ENCODE measurements around the gene PFKP. TPM values are rescaled to one million over a fixed set of nuclear protein-coding genes. Genes with fewer than 3 reads are reported as not detected.

PFKP gene
- total RNA-seq, 1 donor: 111 TPM

DNA sequence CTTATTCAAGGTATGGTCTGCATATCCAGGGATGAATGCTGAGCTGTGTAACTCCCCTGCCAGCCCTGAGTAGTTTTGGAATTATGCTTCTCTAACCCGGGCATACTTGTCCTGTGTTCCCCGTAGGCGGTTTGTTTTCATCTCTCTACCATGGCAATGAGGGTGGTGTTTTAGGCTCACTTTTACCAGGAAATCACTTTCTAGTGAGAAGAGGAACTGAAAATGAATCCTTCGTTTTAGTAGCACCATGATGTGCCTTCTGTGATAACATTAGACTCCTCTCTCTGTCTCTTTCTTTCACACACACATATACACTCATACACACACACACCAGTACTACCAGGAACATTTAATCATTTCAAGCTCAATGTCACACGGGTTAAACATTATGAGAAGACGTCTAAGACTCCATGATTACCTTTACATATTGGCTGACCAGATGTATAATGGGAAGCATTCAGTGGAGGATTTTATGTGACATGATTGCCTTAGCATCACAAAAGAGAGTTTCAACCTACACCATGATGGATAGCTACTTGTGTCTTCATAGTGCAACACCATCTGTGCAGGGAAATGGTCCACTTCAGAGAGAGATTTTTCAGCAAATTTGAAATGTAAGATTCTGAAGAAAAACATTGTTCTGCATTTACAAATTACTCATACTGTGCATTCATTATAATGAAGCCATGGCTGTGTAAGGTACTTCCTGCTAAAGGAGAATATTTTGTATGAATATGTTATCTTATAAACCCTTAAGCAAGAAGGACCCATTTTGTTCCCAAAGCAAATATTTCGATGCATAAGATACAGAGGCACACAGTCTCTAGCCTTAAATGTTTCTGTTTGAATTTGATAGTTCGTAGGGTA is 31.0 kb upstream of the PFKP start:
- no peak for DNase-seq (ENCODE audit: low read depth)
- TF ChIP-seq, protein P1, sequence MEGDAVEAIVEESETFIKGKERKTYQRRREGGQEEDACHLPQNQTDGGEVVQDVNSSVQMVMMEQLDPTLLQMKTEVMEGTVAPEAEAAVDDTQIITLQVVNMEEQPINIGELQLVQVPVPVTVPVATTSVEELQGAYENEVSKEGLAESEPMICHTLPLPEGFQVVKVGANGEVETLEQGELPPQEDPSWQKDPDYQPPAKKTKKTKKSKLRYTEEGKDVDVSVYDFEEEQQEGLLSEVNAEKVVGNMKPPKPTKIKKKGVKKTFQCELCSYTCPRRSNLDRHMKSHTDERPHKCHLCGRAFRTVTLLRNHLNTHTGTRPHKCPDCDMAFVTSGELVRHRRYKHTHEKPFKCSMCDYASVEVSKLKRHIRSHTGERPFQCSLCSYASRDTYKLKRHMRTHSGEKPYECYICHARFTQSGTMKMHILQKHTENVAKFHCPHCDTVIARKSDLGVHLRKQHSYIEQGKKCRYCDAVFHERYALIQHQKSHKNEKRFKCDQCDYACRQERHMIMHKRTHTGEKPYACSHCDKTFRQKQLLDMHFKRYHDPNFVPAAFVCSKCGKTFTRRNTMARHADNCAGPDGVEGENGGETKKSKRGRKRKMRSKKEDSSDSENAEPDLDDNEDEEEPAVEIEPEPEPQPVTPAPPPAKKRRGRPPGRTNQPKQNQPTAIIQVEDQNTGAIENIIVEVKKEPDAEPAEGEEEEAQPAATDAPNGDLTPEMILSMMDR (IDR thresholded peaks at IDR 0.05; ENCODE audit: insufficient read depth, low read length): no peak
- H3K4me3 ChIP-seq (ENCODE audit: low read depth, low read length): no peak overlapping the region

DNA sequence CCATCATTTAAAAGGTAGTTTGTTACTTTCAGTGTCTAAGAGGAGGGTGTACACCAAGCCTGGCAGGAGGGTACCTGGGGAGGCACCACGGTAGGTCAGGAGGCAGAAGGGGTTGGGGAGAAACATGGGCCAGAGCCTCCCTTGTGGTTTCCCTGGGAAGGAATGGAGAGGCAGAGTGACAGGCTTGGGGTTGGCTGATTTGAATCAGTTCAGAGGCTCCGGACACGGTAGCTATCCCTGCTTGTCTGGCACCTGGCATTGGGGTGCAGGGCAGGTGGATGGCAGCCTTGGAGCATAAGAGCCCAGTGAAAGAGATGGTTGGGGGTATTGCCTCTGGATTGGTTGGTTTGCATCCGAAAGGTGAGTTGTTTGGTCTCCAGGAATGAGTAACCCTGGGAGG is 30.2 kb upstream of the PFKP start:
- DNase-seq (ENCODE audit: low read depth): no peak
- no peak overlapping the region for H3K4me3 ChIP-seq (ENCODE audit: low read depth, low read length)
- TF ChIP-seq, protein P1 (IDR thresholded peaks at IDR 0.05; ENCODE audit: insufficient read depth, low read length): no peak

DNA sequence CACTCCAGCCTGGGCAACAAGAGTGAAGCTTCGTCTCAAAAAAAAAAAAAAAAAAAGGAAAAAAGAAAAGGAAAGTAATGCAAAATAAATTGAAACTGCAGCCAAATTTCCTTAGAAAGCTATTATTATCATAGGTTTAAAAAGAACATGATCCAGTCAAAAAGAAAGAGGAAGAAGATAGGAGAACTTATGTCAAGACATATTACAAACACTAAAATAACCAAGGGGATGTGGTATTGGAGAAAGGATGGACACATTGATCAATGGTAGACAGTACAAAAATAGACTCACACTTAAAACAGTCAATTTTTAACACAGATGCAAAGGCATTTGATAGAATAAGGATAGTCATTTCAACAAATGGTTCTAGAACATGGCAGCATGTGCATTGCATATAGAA is 27.3 kb upstream of the PFKP start:
- H3K4me3 ChIP-seq (ENCODE audit: low read depth, low read length): no peak overlapping the region
- DNase-seq (ENCODE audit: low read depth): no peak
- TF ChIP-seq, protein P1 (IDR thresholded peaks at IDR 0.05; ENCODE audit: insufficient read depth, low read length): no peak

DNA sequence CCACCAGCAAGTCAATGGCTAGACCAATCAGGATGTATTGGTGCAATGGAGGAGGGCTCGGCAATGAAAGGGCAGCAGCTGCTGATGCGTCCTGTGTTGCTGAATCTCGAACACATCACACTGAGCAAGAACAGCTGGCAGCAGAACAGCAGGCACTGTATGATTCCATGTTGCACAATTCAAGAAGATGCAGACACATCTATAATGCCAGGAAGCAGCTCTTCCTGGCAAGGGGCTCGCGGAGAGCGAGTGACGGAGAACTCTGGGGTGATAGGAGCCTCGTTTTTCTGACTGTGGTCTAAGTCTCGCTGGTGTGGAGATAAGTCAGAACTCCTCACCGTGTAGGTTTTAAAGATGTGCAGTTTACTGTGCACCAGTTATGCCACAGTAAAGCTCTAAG is 24.8 kb upstream of the PFKP start:
- TF ChIP-seq, protein P1 (IDR thresholded peaks at IDR 0.05; ENCODE audit: insufficient read depth, low read length): no peak
- DNase-seq (ENCODE audit: low read depth): no peak
- no peak overlapping the region for H3K4me3 ChIP-seq (ENCODE audit: low read depth, low read length)

DNA sequence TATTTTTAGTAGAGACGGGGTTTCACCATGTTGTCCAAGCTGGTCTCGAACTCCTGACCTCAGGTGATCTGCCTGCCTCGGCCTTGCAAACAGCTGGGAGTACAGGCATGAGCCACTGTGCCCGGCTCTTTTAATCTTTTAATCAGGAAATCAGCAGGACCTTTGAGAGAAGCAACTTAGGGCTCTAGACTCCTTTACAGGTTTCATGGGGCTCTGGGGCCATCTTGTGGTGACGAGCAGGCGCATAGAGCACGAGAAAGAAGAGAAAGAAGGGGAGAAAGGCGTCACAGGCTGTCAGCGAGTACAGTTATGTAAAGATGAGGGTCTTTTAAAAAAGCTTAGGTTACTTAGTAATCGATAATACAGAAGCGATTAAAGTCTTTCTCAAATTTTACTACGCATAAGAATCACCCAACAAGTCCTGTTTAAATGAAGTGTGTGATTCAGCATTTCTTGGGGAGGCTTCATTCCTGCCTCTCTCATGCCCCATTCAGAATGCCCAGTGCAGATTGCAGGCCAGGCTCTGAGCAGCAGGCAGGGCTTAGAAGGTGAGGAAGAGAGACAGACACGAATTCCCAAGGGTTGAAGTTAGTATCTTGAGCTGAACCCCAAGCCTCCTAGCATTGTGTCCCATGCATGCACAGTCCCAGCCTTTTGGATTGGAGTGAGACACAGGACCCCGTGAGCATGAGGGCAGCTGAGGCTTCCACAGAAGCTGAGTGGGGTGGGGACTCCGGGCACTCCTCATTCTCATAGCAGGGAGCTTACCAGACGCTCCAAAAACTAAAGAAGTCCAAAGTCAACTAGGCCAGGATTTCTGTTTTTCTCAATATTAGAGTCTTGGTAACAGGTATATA is 23.6 kb upstream of the PFKP start:
- TF ChIP-seq, protein P1 (IDR thresholded peaks at IDR 0.05; ENCODE audit: insufficient read depth, low read length): peak; percentile 87
- no peak overlapping the region for H3K4me3 ChIP-seq (ENCODE audit: low read depth, low read length)
- peak; percentile 86 for DNase-seq (ENCODE audit: low read depth)

DNA sequence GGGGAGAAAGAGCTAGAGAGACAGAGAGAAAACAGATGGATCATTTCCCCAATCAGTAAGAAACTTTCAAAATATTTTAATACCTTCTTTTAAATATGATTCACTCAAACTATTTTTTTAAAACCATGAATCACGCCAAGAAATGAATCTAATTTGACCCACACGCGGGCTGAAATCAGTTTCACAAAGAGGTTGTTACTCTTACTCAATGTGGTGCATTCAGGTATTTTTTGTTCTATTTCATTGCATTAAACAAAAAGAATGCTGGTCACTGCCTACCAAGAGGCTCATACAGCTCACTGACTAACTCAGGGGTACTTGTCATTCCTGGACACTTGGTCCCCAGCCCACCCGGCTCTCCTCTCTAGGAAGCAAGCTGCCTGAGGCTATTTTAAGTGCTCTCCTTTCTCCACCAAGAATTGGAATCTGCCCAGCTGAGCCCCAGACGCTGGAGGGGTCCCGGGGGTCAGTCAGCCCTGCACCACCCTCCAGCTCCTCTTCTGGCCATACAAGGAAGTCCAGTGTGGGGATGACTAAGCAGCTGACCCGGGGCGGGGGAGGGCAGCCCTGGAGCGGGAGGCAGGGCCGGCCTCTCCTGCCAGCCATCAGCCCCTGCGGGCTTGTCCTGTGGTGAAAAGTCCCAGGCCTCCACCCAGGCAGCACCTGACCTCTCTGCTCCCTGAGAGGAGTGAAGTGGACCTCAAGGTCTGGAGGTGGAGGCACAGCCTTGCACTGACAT is 21.7 kb upstream of the PFKP start:
- peak overlapping the region; percentile 1 for H3K4me3 ChIP-seq (ENCODE audit: low read depth, low read length)
- TF ChIP-seq, protein P1 (IDR thresholded peaks at IDR 0.05; ENCODE audit: insufficient read depth, low read length): peak; percentile 66
- peak; percentile 86 for DNase-seq (ENCODE audit: low read depth)

Measured in fibroblast of the aortic adventitia (primary cell).